Measurements from ENCODE around the gene MLLT3.

Gene MLLT3

GRCh38 chr9:20507431-20507830 is 114.9 kb downstream of the MLLT3 start:
- no peak for DNase-seq

- no peak for DNase-seq
These were observed 116.0 kb downstream of the MLLT3 start for GRCh38 chr9:20506099-20506900.

- DNase-seq, result no peak
These were observed 116.7 kb downstream of the MLLT3 start for GRCh38 chr9:20505574-20505973.

GRCh38 chr9:20504930-20505329 is 117.4 kb downstream of the MLLT3 start:
- DNase-seq, result no peak

GRCh38 chr9:20500101-20500500 is 122.2 kb downstream of the MLLT3 start:
- no peak for DNase-seq

- DNase-seq, result no peak
These were observed 123.3 kb downstream of the MLLT3 start for GRCh38 chr9:20499013-20499412.

GRCh38 chr9:20496328-20496727 is 126.0 kb downstream of the MLLT3 start:
- DNase-seq, result no peak

- DNase-seq, result no peak
These were observed 127.2 kb downstream of the MLLT3 start for GRCh38 chr9:20495098-20495497.

GRCh38 chr9:20494035-20494434 is 128.3 kb downstream of the MLLT3 start:
- no peak for DNase-seq

- no peak for DNase-seq
These were observed 129.5 kb downstream of the MLLT3 start for GRCh38 chr9:20492772-20493171.

- no peak for DNase-seq
These were observed 130.7 kb downstream of the MLLT3 start for GRCh38 chr9:20491612-20492011.

GRCh38 chr9:20490246-20490834 is 132.0 kb downstream of the MLLT3 start:
- no peak for DNase-seq

GRCh38 chr9:20488691-20489090 is 133.6 kb downstream of the MLLT3 start:
- no peak for DNase-seq

GRCh38 chr9:20486552-20486951 is 135.7 kb downstream of the MLLT3 start:
- no peak for DNase-seq

GRCh38 chr9:20481437-20481836 is 140.9 kb downstream of the MLLT3 start:
- no peak for DNase-seq

- no peak for DNase-seq
These were observed 142.1 kb downstream of the MLLT3 start for GRCh38 chr9:20480249-20480648.

- DNase-seq, result no peak
These were observed 142.7 kb downstream of the MLLT3 start for GRCh38 chr9:20479419-20480155.

GRCh38 chr9:20478786-20479185 is 143.5 kb downstream of the MLLT3 start:
- DNase-seq, result no peak

GRCh38 chr9:20477940-20478620 is 144.2 kb downstream of the MLLT3 start:
- DNase-seq, result no peak

- no peak for DNase-seq
These were observed 145.3 kb downstream of the MLLT3 start for GRCh38 chr9:20476912-20477521.

- no peak for DNase-seq
These were observed 147.8 kb downstream of the MLLT3 start for GRCh38 chr9:20474496-20474895.

- no peak for DNase-seq
These were observed 148.7 kb downstream of the MLLT3 start for GRCh38 chr9:20473515-20474013.
